GM12878 (cell line): ENCODE data around the gene NME7.

Experiments
- BRCA1 ChIP-seq: IDR thresholded peaks from 2 replicates; pipeline ENCODE4 v1.6.1; 2011; ENCODE audit warnings: low read depth, low read length, improper control_type of control experiment
- CBFB ChIP-seq: IDR thresholded peaks from 2 replicates; pipeline ENCODE4 v1.6.1; 2016; ENCODE audit warnings: antibody characterized with exemption, low read depth
- DPF2 ChIP-seq: fragments of 450-650 bp; IDR thresholded peaks from 2 replicates; pipeline ENCODE4 v1.6.1; 2017; ENCODE audit warnings: mild to moderate bottlenecking
- KDM1A ChIP-seq: fragments of 200-600 bp; sonication (generic); IDR thresholded peaks from 2 replicates; pipeline ENCODE4 v1.6.1; 2016; ENCODE audit warnings: borderline replicate concordance
- POLR2AphosphoS2 ChIP-seq: IDR thresholded peaks from 2 replicates; pipeline ENCODE4 v1.6.1; 2011; ENCODE audit warnings: low read depth, mild to moderate bottlenecking, low read length, improper control_type of control experiment, moderate library complexity
- TCF12 ChIP-seq: IDR thresholded peaks from 2 replicates; pipeline ENCODE4 v1.6.1; 2011; ENCODE audit warnings: low read depth, mild to moderate bottlenecking, low read length
- TF ChIP-seq, protein P1 (sequence below): IDR thresholded peaks from 2 replicates; pipeline ENCODE4 v1.6.1; 2012; ENCODE audit warnings: low read depth, low read length, improper control_type of control experiment

GRCh38 chr1:169325117-169325516 is 42.5 kb downstream of the NME7 start:
- no peak for TF ChIP-seq POLR2AphosphoS2
- TF ChIP-seq TCF12, result no peak
- TF ChIP-seq KDM1A, result no peak
- TF ChIP-seq, protein P1, sequence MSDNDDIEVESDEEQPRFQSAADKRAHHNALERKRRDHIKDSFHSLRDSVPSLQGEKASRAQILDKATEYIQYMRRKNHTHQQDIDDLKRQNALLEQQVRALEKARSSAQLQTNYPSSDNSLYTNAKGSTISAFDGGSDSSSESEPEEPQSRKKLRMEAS, result no peak
- TF ChIP-seq DPF2, result no peak
- no peak for TF ChIP-seq BRCA1
- TF ChIP-seq CBFB, result no peak
